ENCODE data around the gene ERBB4. TPM values are rescaled to one million over a fixed set of nuclear protein-coding genes. Genes with fewer than 3 reads are reported as not detected.

The ERBB4 gene
- total RNA-seq, 1 donor from 2014 or later, result 0.07 TPM

GRCh38 chr2:211836409-211836808 is 702.2 kb downstream of the ERBB4 start:
- no peak for DNase-seq (ENCODE audit: low read depth, low spot score)

DNA sequence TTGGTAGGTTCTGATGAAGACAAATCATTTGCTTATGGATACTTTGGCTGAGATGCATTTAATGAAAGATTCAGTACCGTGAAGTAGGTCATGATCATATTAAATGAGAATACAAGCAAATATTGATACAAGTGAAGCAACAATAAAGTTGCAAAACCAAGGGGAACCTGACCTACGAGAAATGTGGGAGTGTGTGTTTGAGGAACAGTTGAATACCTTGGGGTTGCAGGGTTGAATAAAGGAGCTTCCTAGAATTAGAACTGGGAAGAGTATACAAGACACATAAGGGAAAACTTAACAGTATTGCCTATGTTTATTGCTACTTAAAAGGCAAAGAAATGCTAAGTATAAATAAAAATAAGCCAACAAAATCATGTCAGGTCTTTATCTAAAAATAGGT is 702.9 kb downstream of the ERBB4 start:
- DNase-seq (ENCODE audit: low read depth, low spot score), result no peak

- DNase-seq (ENCODE audit: low read depth, low spot score), result no peak
Observed at GRCh38 chr2:211833582-211834279, 704.9 kb downstream of the ERBB4 start.

DNA sequence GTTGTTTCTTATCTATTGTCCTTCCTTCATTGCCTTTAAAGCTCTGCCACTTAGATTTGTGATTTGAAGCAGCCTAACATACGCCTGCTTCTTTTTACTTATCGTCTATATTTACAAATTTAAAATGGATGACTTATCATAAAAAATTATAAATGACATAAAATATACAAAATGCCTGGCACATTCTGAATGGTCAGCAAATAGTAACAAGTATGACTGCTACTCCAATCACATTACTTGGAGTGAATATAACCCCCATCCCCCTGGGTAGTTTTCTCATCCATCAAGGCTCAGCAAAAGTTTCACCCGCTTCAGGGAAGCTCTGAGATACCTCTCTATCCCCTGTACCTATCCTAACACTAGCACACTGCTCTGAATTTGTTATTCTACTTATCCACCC is 708.9 kb downstream of the ERBB4 start:
- DNase-seq (ENCODE audit: low read depth, low spot score), result no peak

DNA sequence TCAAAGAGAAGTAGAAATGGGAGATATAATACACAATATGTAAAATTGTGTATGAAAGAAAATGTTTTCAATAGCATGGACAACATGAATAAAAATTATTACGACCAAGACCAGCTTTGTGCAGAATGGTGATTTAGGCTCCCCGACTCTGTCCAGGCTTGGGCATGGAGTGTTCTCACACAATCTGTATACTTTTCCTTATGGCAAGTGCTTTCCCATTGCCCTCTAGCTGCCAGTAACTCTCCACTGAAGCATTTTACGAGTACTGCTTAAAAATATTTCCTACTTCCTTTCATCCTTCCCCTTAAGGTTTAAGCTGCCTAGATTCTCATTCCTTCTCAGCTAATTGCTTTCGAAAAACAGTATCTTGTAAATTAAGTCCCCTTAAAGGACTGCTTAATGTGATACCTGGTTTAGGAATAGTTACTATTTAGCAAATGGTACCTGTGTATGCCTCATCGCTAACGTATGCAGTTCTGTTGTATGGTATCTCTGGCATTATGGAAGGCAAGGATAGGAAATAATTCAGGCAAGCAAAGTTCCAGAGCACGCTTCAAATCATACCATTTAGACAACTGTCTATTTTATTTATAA is 714.6 kb downstream of the ERBB4 start:
- no peak for DNase-seq (ENCODE audit: low read depth, low spot score)

- DNase-seq (ENCODE audit: low read depth, low spot score), result no peak
Observed at GRCh38 chr2:211822686-211823335, 715.8 kb downstream of the ERBB4 start.

DNA sequence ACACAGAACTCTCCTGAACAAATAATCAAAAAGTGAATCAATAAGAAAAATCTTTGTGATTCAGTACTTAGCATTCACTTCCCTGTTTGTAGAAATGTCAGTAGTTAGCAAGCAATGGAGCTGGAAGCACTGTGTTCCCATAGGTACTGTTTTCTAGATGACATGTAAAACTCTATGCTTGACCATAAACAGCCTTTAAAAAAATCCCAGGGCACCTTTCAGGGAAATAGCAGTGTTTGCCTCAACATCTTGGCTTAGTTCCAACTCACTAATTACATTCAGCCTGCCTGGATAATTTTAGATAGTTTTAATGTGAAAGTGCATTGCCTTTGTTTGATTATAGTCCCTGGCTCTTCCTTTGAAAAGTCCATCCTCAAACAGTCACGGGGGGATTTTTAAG is 721.8 kb downstream of the ERBB4 start:
- no peak for DNase-seq (ENCODE audit: low read depth, low spot score)

DNA sequence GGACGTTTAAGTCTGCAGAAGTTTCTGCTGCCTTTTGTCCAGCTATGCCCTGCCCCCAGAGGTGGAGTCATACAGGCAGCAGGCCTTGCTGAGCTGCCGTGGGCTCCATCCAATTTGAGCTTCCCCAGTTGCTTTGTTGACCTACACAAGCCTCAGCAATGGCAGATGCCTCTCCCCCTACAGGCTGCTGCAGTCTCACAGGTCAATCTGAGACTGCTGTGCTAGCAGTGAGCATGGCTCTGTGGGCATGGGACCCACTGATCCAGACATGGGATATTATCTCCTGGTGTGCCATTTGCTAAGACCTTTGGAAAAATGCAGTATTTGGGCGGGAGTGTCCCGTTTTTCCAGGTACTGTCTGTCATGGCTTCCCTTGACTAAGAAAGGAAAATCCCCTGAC is 726.0 kb downstream of the ERBB4 start:
- no peak for DNase-seq (ENCODE audit: low read depth, low spot score)

DNA sequence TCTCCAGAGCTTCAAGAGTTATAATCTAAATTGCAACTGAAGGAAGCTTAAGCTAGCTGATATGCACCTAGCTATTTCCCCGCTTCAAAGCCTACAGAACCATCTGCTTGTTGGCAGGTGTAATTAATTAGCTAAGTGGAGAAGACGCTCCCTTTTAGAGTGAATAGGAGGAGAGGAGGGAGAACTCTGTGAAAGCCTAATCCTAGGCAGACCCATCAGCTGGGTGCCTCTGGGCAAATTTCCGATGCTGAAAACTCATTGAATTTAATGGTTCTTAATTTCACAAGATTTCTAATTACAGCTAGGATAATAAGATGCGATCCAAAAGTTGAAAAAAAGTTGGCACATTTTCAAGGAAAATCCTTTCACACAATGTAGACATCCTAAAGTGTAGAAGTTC is 735.9 kb downstream of the ERBB4 start:
- DNase-seq (ENCODE audit: low read depth, low spot score), result no peak

- no peak for DNase-seq (ENCODE audit: low read depth, low spot score)
Observed at GRCh38 chr2:211800001-211800400, 738.6 kb downstream of the ERBB4 start.

DNA sequence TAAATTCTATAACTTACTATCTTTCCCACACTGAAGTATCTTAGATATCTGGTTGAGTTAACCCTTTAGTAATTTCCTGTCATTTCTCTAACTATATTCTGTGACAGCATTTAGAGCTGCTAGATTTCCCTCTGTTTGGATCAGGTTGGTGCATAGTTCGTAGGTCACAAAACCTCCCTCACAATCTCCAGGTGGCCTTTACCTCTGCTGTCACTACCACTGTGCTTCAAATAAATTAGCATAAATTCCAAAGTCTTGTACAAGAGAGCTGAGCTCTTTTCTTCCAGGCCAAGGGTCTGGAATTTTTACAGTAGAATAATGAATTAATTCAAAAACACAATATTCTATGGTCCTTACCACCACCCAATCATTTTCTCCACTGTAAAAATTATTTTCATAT is 739.7 kb downstream of the ERBB4 start:
- no peak for DNase-seq (ENCODE audit: low read depth, low spot score)

- DNase-seq (ENCODE audit: low read depth, low spot score), result no peak
Observed at GRCh38 chr2:211793690-211794089, 744.9 kb downstream of the ERBB4 start.

- no peak for DNase-seq (ENCODE audit: low read depth, low spot score)
Observed at GRCh38 chr2:211789982-211790381, 748.6 kb downstream of the ERBB4 start.

GRCh38 chr2:211766689-211767088 is 771.9 kb downstream of the ERBB4 start:
- no peak for DNase-seq (ENCODE audit: low read depth, low spot score)

GRCh38 chr2:211762479-211762878 is 776.1 kb downstream of the ERBB4 start:
- no peak for DNase-seq (ENCODE audit: low read depth, low spot score)

GRCh38 chr2:211760103-211760502 is 778.5 kb downstream of the ERBB4 start:
- DNase-seq (ENCODE audit: low read depth, low spot score), result no peak

- DNase-seq (ENCODE audit: low read depth, low spot score), result no peak
Observed at GRCh38 chr2:211756266-211756665, 782.3 kb downstream of the ERBB4 start.

GRCh38 chr2:211755187-211755586 is 783.4 kb downstream of the ERBB4 start:
- no peak for DNase-seq (ENCODE audit: low read depth, low spot score)

GRCh38 chr2:211751848-211752247 is 786.8 kb downstream of the ERBB4 start:
- no peak for DNase-seq (ENCODE audit: low read depth, low spot score)

DNA sequence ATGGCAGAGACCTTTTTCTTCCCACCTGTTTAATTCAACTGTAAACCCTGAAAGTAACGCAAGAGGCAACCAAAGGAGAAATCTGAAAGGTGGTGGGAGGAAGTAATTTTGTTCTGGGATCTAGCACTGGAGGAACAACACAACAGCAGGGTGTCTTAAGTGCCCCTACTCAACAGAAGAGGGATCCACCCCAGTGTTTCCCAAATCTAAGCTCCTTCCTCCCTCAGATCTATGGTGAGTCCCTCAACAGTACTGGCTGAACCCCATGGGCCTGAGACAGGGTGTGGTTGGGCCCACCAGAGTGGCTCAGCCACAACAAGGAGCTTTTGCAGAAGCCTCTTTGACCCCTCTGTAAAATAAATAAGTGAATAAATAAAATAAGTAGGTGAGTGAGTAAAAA is 790.3 kb downstream of the ERBB4 start:
- no peak for DNase-seq (ENCODE audit: low read depth, low spot score)

- DNase-seq (ENCODE audit: low read depth, low spot score), result peak; percentile 4
Observed at GRCh38 chr2:211745295-211746097, 793.1 kb downstream of the ERBB4 start.

DNA sequence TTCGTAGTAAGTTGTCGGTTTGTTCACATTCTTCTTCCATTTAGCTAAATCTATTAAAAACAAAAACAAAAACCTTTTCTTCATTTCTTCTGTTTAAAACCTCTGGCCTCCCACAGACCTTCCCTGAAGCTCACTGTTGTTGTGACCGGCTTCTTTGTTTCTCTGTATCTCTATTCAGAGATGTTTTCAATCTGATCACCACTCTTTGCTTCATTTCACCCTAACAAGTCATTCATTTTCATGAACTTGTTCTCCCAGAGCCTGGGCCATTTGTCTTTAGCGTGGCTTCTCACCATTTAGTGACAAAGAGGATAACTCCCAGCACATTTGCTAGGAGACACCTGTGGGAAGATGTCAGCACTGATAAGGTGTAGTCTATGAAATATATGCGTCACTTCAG is 794.2 kb downstream of the ERBB4 start:
- DNase-seq (ENCODE audit: low read depth, low spot score), result no peak
